Common myeloid progenitor, CD34-positive (primary cell): ENCODE results near the gene PDK3.

Experiments
- CTCF ChIA-PET: fragments of 350-600 bp; sonication (Branson Sonifier 250); formaldehyde crosslinking; loops from one replicate; lab custom pipeline; 2021; ENCODE audit warnings: antibody characterized with exemption; lab: Charles Lee
- POLR2A ChIA-PET: fragments of 350-600 bp; sonication (Branson Sonifier 250); formaldehyde crosslinking; loops from one replicate; lab custom pipeline; 2021; ENCODE audit warnings: antibody characterized with exemption; lab: Charles Lee
- DNase-seq, 3 donors: peaks; one replicate each; pipeline versions ENCODE4 v3.0.0 to v3.0.0-alpha.2; 2013
- H3K27ac ChIP-seq, 2 experiments: 1 replicate in 1 of 2; 2 replicates in 1 of 2; pipeline ENCODE4 v1.7.0; 2013; ENCODE audit warnings: inconsistent platforms in 2 of 2, low read length in 2 of 2, mild to moderate bottlenecking in 2 of 2, low read depth in 1 of 2, moderate library complexity in 1 of 2; ENCODE audit not compliant: severe bottlenecking in 2 of 2, insufficient read depth in 1 of 2, poor library complexity in 1 of 2
- H3K27me3 ChIP-seq, 5 experiments: replicated peaks in 2 of 5; 1 replicate in 3 of 5; 2 replicates in 2 of 5; pipeline versions ENCODE4 v1.6.1 to v1.7.0; 2013; ENCODE audit warnings: low read length in 4 of 5, mild to moderate bottlenecking in 2 of 5, moderate library complexity in 2 of 5, inconsistent platforms in 1 of 5; ENCODE audit not compliant: insufficient read depth in 5 of 5, control insufficient read depth in 4 of 5
- H3K36me3 ChIP-seq, 4 experiments: 1 replicate in 2 of 4; 2 replicates in 2 of 4; pipeline versions ENCODE4 v1.6.1 to v1.7.0; 2013; ENCODE audit warnings: low read length in 3 of 4, control low read depth in 1 of 4, mild to moderate bottlenecking in 1 of 4; ENCODE audit not compliant: control insufficient read depth in 4 of 4, insufficient read depth in 4 of 4
- H3K4me1 ChIP-seq, 4 experiments: 1 replicate in 3 of 4; 2 replicates in 1 of 4; pipeline versions ENCODE4 v1.6.1 to v1.7.1; 2013; ENCODE audit warnings: low read length in 3 of 4, mild to moderate bottlenecking in 3 of 4, control low read depth in 1 of 4, inconsistent platforms in 1 of 4, moderate library complexity in 1 of 4; ENCODE audit not compliant: control insufficient read depth in 4 of 4, insufficient read depth in 4 of 4; ENCODE audit errors: control extremely low read depth in 1 of 4
- H3K4me3 ChIP-seq, 7 experiments: 1 replicate in 4 of 7; 2 replicates in 3 of 7; pipeline versions ENCODE4 v1.5.1 to v1.7.0; 2013; ENCODE audit warnings: mild to moderate bottlenecking in 7 of 7, low read length in 6 of 7, moderate library complexity in 6 of 7, inconsistent platforms in 2 of 7, low read depth in 2 of 7, control low read depth in 1 of 7; ENCODE audit not compliant: insufficient read depth in 4 of 7, control insufficient read depth in 1 of 7; ENCODE audit errors: extremely low read depth in 1 of 7
- H3K9me3 ChIP-seq, 5 experiments: 1 replicate in 4 of 5; 2 replicates in 1 of 5; pipeline versions ENCODE4 v1.6.1 to v1.7.1; 2013; ENCODE audit warnings: low read length in 4 of 5, mild to moderate bottlenecking in 2 of 5, inconsistent platforms in 1 of 5, low read depth in 1 of 5, moderate library complexity in 1 of 5; ENCODE audit not compliant: control insufficient read depth in 4 of 5, insufficient read depth in 2 of 5; ENCODE audit errors: control extremely low read depth in 1 of 5
- WGBS: methylation state at CpG from one replicate; pipeline ENCODE4 v1.1.5; 2013; ENCODE audit not compliant: insufficient coverage; 5-methylcytosine and 5-hydroxymethylcytosine counted together

Gene PDK3

GRCh38 chrX:24463077-24463476 lies 2.0 kb upstream of the PDK3 start:
- DNase-seq = no peak
- no peaks in the 10 kb centered on the region for H3K36me3 ChIP-seq
- H3K4me1 ChIP-seq = peaks cover 0 to 21% (median 8%) of the 10 kb centered on the region in 4 experiments
- POLR2A ChIA-PET = interaction anchor here (1.1 kb wide), 1 partner anchor 11 kb away, joined by 3 read pairs; no protein-coding TSS in a partner anchor
- no peak overlapping the region for H3K4me3 ChIP-seq
- WGBS = 80% methylated on average over 3 of the region's 3 CpGs
- CTCF ChIA-PET = interaction anchor here (0.9 to 1.1 kb wide), 2 partner anchors 47 to 91 kb away, joined by 3 read pairs; no protein-coding TSS in a partner anchor
- no peaks in the 10 kb centered on the region for H3K9me3 ChIP-seq
- H3K27me3 ChIP-seq = no peaks in the 10 kb centered on the region
- no peak overlapping the region for H3K27ac ChIP-seq

GRCh38 chrX:24464498-24464835 lies 619 bp upstream of the PDK3 start:
- Histone ChIP-seq H3K27ac (peak overlapping the region in 1 of 2 experiments; percentile 74), H3K9me3 (no peaks in the 10 kb centered on the region), H3K36me3 (peaks cover 0 to 2% (median 0%) of the 10 kb centered on the region in 4 experiments), H3K27me3 (no peaks in the 10 kb centered on the region), H3K4me3 (peak overlapping the region; percentile 26 to 81 (median 69)), H3K4me1 (peaks cover 4 to 27% (median 11%) of the 10 kb centered on the region in 4 experiments)
- ChIA-PET POLR2A (no interaction called here), CTCF (interaction anchor here (0.7 kb wide), 1 partner anchor 33 kb away, joined by 3 read pairs; no protein-coding TSS in a partner anchor)
- 27% methylated on average over 5 of the region's 5 CpGs for WGBS
- DNase-seq = peak in 1 of 3 donors; percentile 26

GRCh38 chrX:24465532-24465865 lies 413 bp downstream of the PDK3 start:
- Histone ChIP-seq H3K36me3 (peaks cover 0 to 2% (median 0%) of the 10 kb centered on the region in 4 experiments), H3K9me3 (no peaks in the 10 kb centered on the region), H3K27ac (peak overlapping the region in 1 of 2 experiments; percentile 49), H3K4me3 (peak overlapping the region; percentile 55 to 81 (median 69)), H3K27me3 (no peaks in the 10 kb centered on the region), H3K4me1 (peaks cover 4 to 27% (median 11%) of the 10 kb centered on the region in 4 experiments)
- CTCF ChIA-PET = interaction anchor here (0.6 to 2.1 kb wide), 2 partner anchors 21 to 69 kb away, joined by 3 to 8 read pairs; no protein-coding TSS in a partner anchor
- DNase-seq = peak in 2 of 3 donors; percentile 27 to 42
- 35% methylated on average over 23 of the region's 25 CpGs for WGBS
- POLR2A ChIA-PET = no interaction called here

GRCh38 chrX:24466025-24466424 lies 939 bp downstream of the PDK3 start:
- Histone ChIP-seq H3K27me3 (no peaks in the 10 kb centered on the region), H3K4me1 (peaks cover 4 to 27% (median 11%) of the 10 kb centered on the region in 4 experiments), H3K36me3 (peaks cover 0 to 2% (median 0%) of the 10 kb centered on the region in 4 experiments), H3K9me3 (no peaks in the 10 kb centered on the region), H3K4me3 (peak overlapping the region in 6 of 7 experiments; percentile 66 to 81 (median 72)), H3K27ac (no peak overlapping the region)
- ChIA-PET POLR2A (no interaction called here), CTCF (interaction anchor here (1.4 to 2.1 kb wide), 2 partner anchors 17 to 70 kb away, joined by 3 to 8 read pairs; no protein-coding TSS in a partner anchor)
- 58% methylated on average over 8 of the region's 11 CpGs for WGBS
- DNase-seq = no peak

- Histone ChIP-seq H3K4me1 (peaks cover 4 to 32% (median 11%) of the 10 kb centered on the region in 4 experiments), H3K27me3 (no peaks in the 10 kb centered on the region), H3K36me3 (peaks cover 0 to 2% (median 0%) of the 10 kb centered on the region in 4 experiments), H3K27ac (no peak overlapping the region), H3K9me3 (no peaks in the 10 kb centered on the region), H3K4me3 (no peak overlapping the region)
- WGBS = 67% methylated on average over 1 of the region's 1 CpG
- ChIA-PET POLR2A (no interaction called here), CTCF (interaction anchor here (0.9 kb wide), 1 partner anchor 70 kb away, joined by 3 read pairs; no protein-coding TSS in a partner anchor)
- no peak for DNase-seq
Observed at GRCh38 chrX:24468245-24468644, 3.2 kb downstream of the PDK3 start.

- no CpG with 5 or more reads among the region's 2 CpGs for WGBS
- no peak for DNase-seq
- Histone ChIP-seq H3K4me3 (no peak overlapping the region), H3K4me1 (peaks cover 3 to 25% (median 11%) of the 10 kb centered on the region in 4 experiments), H3K36me3 (peaks cover 0 to 2% (median 0%) of the 10 kb centered on the region in 4 experiments), H3K9me3 (no peaks in the 10 kb centered on the region), H3K27ac (no peak overlapping the region), H3K27me3 (no peaks in the 10 kb centered on the region)
- CTCF ChIA-PET = no interaction called here
- POLR2A ChIA-PET = no interaction called here
Observed at GRCh38 chrX:24471808-24472207, 6.7 kb downstream of the PDK3 start.

GRCh38 chrX:24475480-24475879 lies 10.4 kb downstream of the PDK3 start:
- no peak overlapping the region for H3K4me3 ChIP-seq
- no peaks in the 10 kb centered on the region for H3K9me3 ChIP-seq
- no peak for DNase-seq
- H3K27ac ChIP-seq = no peak overlapping the region
- no peaks in the 10 kb centered on the region for H3K36me3 ChIP-seq
- 76% methylated on average over 6 of the region's 6 CpGs for WGBS
- ChIA-PET POLR2A (no interaction called here), CTCF (no interaction called here)
- no peaks in the 10 kb centered on the region for H3K27me3 ChIP-seq
- peaks cover 2 to 30% (median 11%) of the 10 kb centered on the region in 4 experiments for H3K4me1 ChIP-seq
